GM23338 (cell line): Measurements from ENCODE around the gene C11orf21.

ENCODE experiments used
- POLR2AphosphoS5 ChIP-seq: IDR thresholded peaks from 2 replicates; pipeline ENCODE4 v1.6.1; 2016; ENCODE audit warnings: antibody characterized with exemption, low read depth
- REST ChIP-seq: IDR thresholded peaks from one replicate; pipeline ENCODE4 v1.6.1; 2018; ENCODE audit warnings: antibody characterized with exemption; ENCODE audit not compliant: unreplicated experiment

- TF ChIP-seq REST = no peak
- no peak for TF ChIP-seq POLR2AphosphoS5
Observed at GRCh38 chr11:2293984-2294925, 7.5 kb downstream of the C11orf21 start.
